ENCODE data around the gene ATP6V0C. TPM values are rescaled to one million over a fixed set of nuclear protein-coding genes. Genes with fewer than 3 reads are reported as not detected.
A peak's percentile ranks its signal among the peaks of the same experiment; 100 is the strongest.

The ATP6V0C gene
- total and polyA plus RNA-seq, 2 of the 13 experiments (the other 11 are each of a cell fraction or from before 2014, with no cell fraction given), result 10.4 to 20.1 TPM

- TF ChIP-seq ZNF224 (CRISPR knock-in tag; IDR thresholded peaks at IDR 0.05) (no peak), ZNF12 (CRISPR knock-in tag; IDR thresholded peaks at IDR 0.05) (no peak; the same call in 1 of the 2 replicates), CREB3 (CRISPR knock-in tag; IDR thresholded peaks at IDR 0.05) (no peak), HNRNPH1 (optimal IDR thresholded peaks at IDR 0.05; ENCODE audit: low read depth, low read length) (no peak), ZNF264 (CRISPR knock-in tag; IDR thresholded peaks at IDR 0.05) (peak; percentile 91; the same call in 1 of the 2 replicates), MAZ (IDR thresholded peaks at IDR 0.05; ENCODE audit: borderline replicate concordance, low read depth, low read length) (0 out of 2 replicates have a peak, but pooled peaks have one; percentile 30), MAZ (CRISPR knock-in tag; IDR thresholded peaks at IDR 0.05; ENCODE audit: low read depth) (peak; percentile 80; the same call in 1 of the 2 replicates), NAIF1 (CRISPR knock-in tag; IDR thresholded peaks at IDR 0.05; ENCODE audit: borderline replicate concordance) (no peak), CENPT (CRISPR knock-in tag; IDR thresholded peaks at IDR 0.05; ENCODE audit: low read depth) (no peak), ZNF318 (CRISPR knock-in tag; IDR thresholded peaks at IDR 0.05) (no peak), ZNF788 (CRISPR knock-in tag; IDR thresholded peaks at IDR 0.05; ENCODE audit: borderline replicate concordance) (peak; percentile 81; the same call in 1 of the 2 replicates), ZSCAN21 (CRISPR knock-in tag; IDR thresholded peaks at IDR 0.05; ENCODE audit: borderline replicate concordance) (no peak; the same call in 1 of the 2 replicates), ZNF562 (CRISPR knock-in tag; IDR thresholded peaks at IDR 0.05; ENCODE audit: borderline replicate concordance) (no peak), ZSCAN20 (CRISPR knock-in tag; IDR thresholded peaks at IDR 0.05; ENCODE audit: borderline replicate concordance) (0 out of 2 replicates have a peak, but pooled peaks have one; percentile 42), ZBTB2 (CRISPR knock-in tag; IDR thresholded peaks at IDR 0.05; ENCODE audit: low read depth) (no peak), IKZF5 (CRISPR knock-in tag; IDR thresholded peaks at IDR 0.05) (peak; percentile 85)
Observed at GRCh38 chr16:2484898-2485508, 28.7 kb upstream of the ATP6V0C start (continued).
